GM12878 (cell line): Measurements from ENCODE around the gene JKAMP. TPM values are rescaled to one million over a fixed set of nuclear protein-coding genes. Genes with fewer than 3 reads are reported as not detected.
A peak's percentile ranks its signal among the peaks of the same experiment; 100 is the strongest.

Experiments used
- ATAC-seq: fragments of 200-7000 bp; cut with Tn5 transposase; 3 replicates; pipeline ENCODE4 v1.9.1; 2020; ENCODE audit warnings: mild to moderate bottlenecking, moderate library complexity
- BruUV-seq: library from RNA; stranded (reverse); fragments of 400-500 nt; replicated peaks from 2 replicates; lab custom pipeline; 2021; lab: Mats Ljungman, UMichigan
- CTCF ChIA-PET: fragments of 300-600 bp; sonication (Branson Sonifier 250); formaldehyde crosslinking; extraction: SDS; loops from one replicate; lab custom pipeline; 2021; ENCODE audit warnings: inconsistent platforms; lab: Yijun Ruan, JAX
- POLR2A ChIA-PET: fragments of 350-600 bp; formaldehyde crosslinking; extraction: SDS; loops from one replicate; lab custom pipeline; 2021; ENCODE audit warnings: inconsistent platforms; lab: Charles Lee
- RAD21 ChIA-PET: fragments of 300-600 bp; sonication (Branson Sonifier 250); formaldehyde crosslinking; loops from one replicate; lab custom pipeline; 2023; ENCODE audit warnings: antibody characterized with exemption; ENCODE audit not compliant: unreplicated experiment; lab: Charles Lee
- SMC1A ChIA-PET: fragments of 300-600 bp; sonication (Branson Sonifier 250); formaldehyde crosslinking; loops from one replicate; lab custom pipeline; 2023; ENCODE audit not compliant: unreplicated experiment, uncharacterized antibody; lab: Charles Lee
- DNase-seq: peaks from one replicate; pipeline ENCODE4 v3.0.0-alpha.2; 2011; ENCODE audit warnings: low read depth, low spot score
- FAIRE-seq: peaks from 3 replicates; lab custom pipeline; 2011; peaks lifted over from hg19 to GRCh38; lab: Jason Lieb, UNC
- H2AFZ ChIP-seq: 2 replicates; pipeline ENCODE4 v1.6.0; 2011; ENCODE audit warnings: low read depth, low read length, control low read depth; ENCODE audit not compliant: control insufficient read depth
- H3K27ac ChIP-seq: 2 replicates; pipeline ENCODE4 v1.5.1; 2011; ENCODE audit warnings: control low read depth; ENCODE audit not compliant: control insufficient read depth, insufficient read depth
- H3K27me3 ChIP-seq, 2 experiments: replicated peaks in 1 of 2; 2 replicates each; pipeline versions ENCODE4 v1.6.0 to v1.6.1; 2011; ENCODE audit warnings: low read length in 1 of 2; ENCODE audit not compliant: control insufficient read depth in 2 of 2, insufficient read depth in 2 of 2
- H3K36me3 ChIP-seq, 2 experiments: 2 replicates each; pipeline ENCODE4 v1.5.1; 2011; ENCODE audit warnings: low read length in 1 of 2; ENCODE audit not compliant: control insufficient read depth in 2 of 2, insufficient read depth in 2 of 2
- H3K4me1 ChIP-seq: 2 replicates; pipeline ENCODE4 v1.6.1; 2011; ENCODE audit warnings: mild to moderate bottlenecking, low read length, moderate library complexity, mixed read lengths; ENCODE audit not compliant: control insufficient read depth, insufficient read depth
- H3K4me2 ChIP-seq: 2 replicates; pipeline ENCODE4 v1.6.0; 2011; ENCODE audit warnings: control low read depth; ENCODE audit not compliant: control insufficient read depth, insufficient read depth
- H3K4me3 ChIP-seq: fragments of 200-600 bp; sonication (generic); 2 replicates; pipeline ENCODE4 v1.5.1; 2016
- H3K79me2 ChIP-seq: 2 replicates; pipeline ENCODE4 v1.6.0; 2011; ENCODE audit warnings: low read length; ENCODE audit not compliant: control insufficient read depth, insufficient read depth
- H3K9ac ChIP-seq: 2 replicates; pipeline ENCODE4 v1.8.0; 2011; ENCODE audit warnings: low read length, control low read depth, mixed read lengths; ENCODE audit not compliant: control insufficient read depth, insufficient read depth
- H3K9me3 ChIP-seq: replicated peaks from 3 replicates; pipeline ENCODE4 v1.5.1; 2011; ENCODE audit warnings: mild to moderate bottlenecking, low read length; ENCODE audit not compliant: control insufficient read depth, insufficient read depth
- H4K20me1 ChIP-seq: 2 replicates; pipeline ENCODE4 v1.6.0; 2011; ENCODE audit not compliant: control insufficient read depth, insufficient read depth
- ESRRA ChIP-seq: IDR thresholded peaks from 2 replicates; pipeline ENCODE4 v1.6.1; 2012; ENCODE audit warnings: mild to moderate bottlenecking, low read length, improper control_type of control experiment
- MEF2A ChIP-seq: IDR thresholded peaks from 2 replicates; pipeline ENCODE4 v1.6.1; 2011; ENCODE audit warnings: low read depth, mild to moderate bottlenecking, low read length, moderate library complexity; ENCODE audit not compliant: insufficient read depth
- PAX5 ChIP-seq: IDR thresholded peaks from 2 replicates; pipeline ENCODE4 v1.6.1; 2011; ENCODE audit warnings: low read depth, low read length, borderline replicate concordance
- SMARCA5 ChIP-seq: fragments of 450-650 bp; IDR thresholded peaks from 2 replicates; pipeline ENCODE4 v1.6.1; 2017; ENCODE audit warnings: mild to moderate bottlenecking
- SP1 ChIP-seq: IDR thresholded peaks from one replicate; pipeline ENCODE4 v1.6.1; 2011; ENCODE audit warnings: low read depth, low read length
- ZNF207 ChIP-seq: fragments of 450-650 bp; IDR thresholded peaks from 2 replicates; pipeline ENCODE4 v1.6.1; 2014; ENCODE audit warnings: antibody characterized with exemption, mild to moderate bottlenecking, borderline replicate concordance
- ZZZ3 ChIP-seq: IDR thresholded peaks from 2 replicates; pipeline ENCODE4 v1.6.1; 2011; ENCODE audit warnings: low read depth; ENCODE audit not compliant: control insufficient read depth, insufficient read length
- WGBS: methylation state at CpG from one replicate; pipeline ENCODE4 v1.1.6; 2016; ENCODE audit warnings: low lambda C conversion rate; ENCODE audit not compliant: insufficient replicate concordance, insufficient coverage; ENCODE audit errors: missing lambda C conversion rate; 5-methylcytosine and 5-hydroxymethylcytosine counted together
- in situ Hi-C: fragments of 300-500 bp; cut with MboI; formaldehyde crosslinking; loops from 9 replicates; pipeline ENCODE4 v1.14.3; 2018; ENCODE audit warnings: mixed read lengths
- intact Hi-C: fragments of 100-400 bp; cut with micrococcal nuclease; formaldehyde crosslinking; loops from one replicate; pipeline ENCODE4 v1.14.2; 2022; ENCODE audit not compliant: unreplicated experiment
- polyA plus RNA-seq, 11 experiments: library from polyadenylated mRNA; depleted of rRNA in 4 of 11; unstranded in 6 of 11; stranded (reverse) in 5 of 11; fragments of >200 nt; fragmentation: Nextera tagmentation in 4 of 11; fragmentation: Illumina TruSeq in 1 of 11; extraction: Ambion mirVana in 4 of 11; extraction: Trizol in 1 of 11; gene quantifications; 1 replicate in 1 of 11; 2 replicates in 10 of 11; pipeline versions ENCODE4 v1.2.1 to v1.2.3, GENCODE V29; 2011 to 2016; ENCODE audit warnings: inconsistent platforms in 2 of 11, missing spikeins in 2 of 11, low read depth in 1 of 11
- total RNA-seq, 4 experiments: library from RNA; depleted of rRNA in 3 of 4; stranded (reverse); fragments of >200 nt in 3 of 4; fragmentation: Illumina TruSeq in 1 of 4; extraction: Trizol in 1 of 4; gene quantifications; 2 replicates each; pipeline versions ENCODE4 v1.2.1 to v1.2.3, GENCODE V29; 2013 to 2021
- TF ChIP-seq, protein P1 (sequence below): fragments of 150-350 bp; IDR thresholded peaks from 2 replicates; pipeline ENCODE4 v1.6.1; 2016; ENCODE audit warnings: low read depth, low read length
- TF ChIP-seq, protein P2 (sequence below): fragments of 450-650 bp; formaldehyde crosslinking; IDR thresholded peaks from 2 replicates; pipeline ENCODE4 v1.4.0; 2020; ENCODE audit warnings: mild to moderate bottlenecking, moderate library complexity
- TF ChIP-seq, protein P3 (sequence below): IDR thresholded peaks from 2 replicates; pipeline ENCODE4 v1.6.1; 2012; ENCODE audit warnings: mild to moderate bottlenecking, low read depth, low read length
- TF ChIP-seq, protein P4 (sequence below): fragments of 450-650 bp; IDR thresholded peaks from 2 replicates; pipeline ENCODE4 v1.6.1; 2014; ENCODE audit warnings: mild to moderate bottlenecking

The JKAMP gene
- total and polyA plus RNA-seq, 10 of the 15 experiments (the other 5 are each of a cell fraction or from before 2014, with no cell fraction given): 18.2 to 129 (median 46.6) TPM

DNA sequence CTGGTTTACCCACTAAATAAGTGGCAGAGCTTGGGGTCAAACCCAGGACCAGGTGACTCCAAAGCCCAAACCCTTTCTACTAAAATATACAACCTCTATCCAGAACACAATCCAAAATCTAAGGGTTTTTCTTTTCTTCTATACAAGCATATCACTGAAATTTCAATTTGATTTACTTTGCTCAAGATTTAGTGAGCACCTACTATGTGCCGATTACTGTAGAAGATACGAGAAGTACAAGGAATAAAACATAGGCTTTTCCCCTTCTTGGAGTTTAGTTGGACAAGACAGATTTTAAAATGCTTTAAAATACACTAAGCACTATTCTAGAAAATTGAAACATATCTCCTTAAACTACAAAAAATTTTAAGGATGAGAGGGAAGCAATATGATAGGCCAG lies 2.9 kb upstream of the JKAMP start:
- H3K27me3 ChIP-seq: no peaks in the 10 kb centered on the region
- ChIA-PET RAD21 (no interaction called here), POLR2A (no interaction called here), SMC1A (interaction anchor here (1.0 to 1.5 kb wide), 2 partner anchors 17 to 38 kb away, joined by 3 to 6 read pairs; partner anchors contain the start of gene GPR135)
- peak overlapping the region; percentile 83 for H3K4me3 ChIP-seq
- no TSS peak for BruUV-seq
- in situ Hi-C loops: loop anchor here (25.0 kb wide), 1 partner anchor 681 kb away; the partner anchor contains the start of gene DHRS7
- H3K79me2 ChIP-seq: peaks cover 58% of the 10 kb centered on the region
- no peaks in the 10 kb centered on the region for H4K20me1 ChIP-seq
- H2AFZ ChIP-seq: no peak overlapping the region
- H3K36me3 ChIP-seq: no peaks in the 10 kb centered on the region
- H3K27ac ChIP-seq: peak overlapping the region; percentile 85; the same call in 1 of the 2 replicates
- ATAC-seq (no peak), FAIRE-seq (no peak)
- H3K9me3 ChIP-seq: no peaks in the 10 kb centered on the region
- H3K4me2 ChIP-seq: peak overlapping the region; percentile 96
- peaks cover 10% of the 10 kb centered on the region; the same call in 1 of the 2 replicates for H3K4me1 ChIP-seq
- TF ChIP-seq ZZZ3: no peak
- TF ChIP-seq MEF2A: no peak
- TF ChIP-seq, protein P1, sequence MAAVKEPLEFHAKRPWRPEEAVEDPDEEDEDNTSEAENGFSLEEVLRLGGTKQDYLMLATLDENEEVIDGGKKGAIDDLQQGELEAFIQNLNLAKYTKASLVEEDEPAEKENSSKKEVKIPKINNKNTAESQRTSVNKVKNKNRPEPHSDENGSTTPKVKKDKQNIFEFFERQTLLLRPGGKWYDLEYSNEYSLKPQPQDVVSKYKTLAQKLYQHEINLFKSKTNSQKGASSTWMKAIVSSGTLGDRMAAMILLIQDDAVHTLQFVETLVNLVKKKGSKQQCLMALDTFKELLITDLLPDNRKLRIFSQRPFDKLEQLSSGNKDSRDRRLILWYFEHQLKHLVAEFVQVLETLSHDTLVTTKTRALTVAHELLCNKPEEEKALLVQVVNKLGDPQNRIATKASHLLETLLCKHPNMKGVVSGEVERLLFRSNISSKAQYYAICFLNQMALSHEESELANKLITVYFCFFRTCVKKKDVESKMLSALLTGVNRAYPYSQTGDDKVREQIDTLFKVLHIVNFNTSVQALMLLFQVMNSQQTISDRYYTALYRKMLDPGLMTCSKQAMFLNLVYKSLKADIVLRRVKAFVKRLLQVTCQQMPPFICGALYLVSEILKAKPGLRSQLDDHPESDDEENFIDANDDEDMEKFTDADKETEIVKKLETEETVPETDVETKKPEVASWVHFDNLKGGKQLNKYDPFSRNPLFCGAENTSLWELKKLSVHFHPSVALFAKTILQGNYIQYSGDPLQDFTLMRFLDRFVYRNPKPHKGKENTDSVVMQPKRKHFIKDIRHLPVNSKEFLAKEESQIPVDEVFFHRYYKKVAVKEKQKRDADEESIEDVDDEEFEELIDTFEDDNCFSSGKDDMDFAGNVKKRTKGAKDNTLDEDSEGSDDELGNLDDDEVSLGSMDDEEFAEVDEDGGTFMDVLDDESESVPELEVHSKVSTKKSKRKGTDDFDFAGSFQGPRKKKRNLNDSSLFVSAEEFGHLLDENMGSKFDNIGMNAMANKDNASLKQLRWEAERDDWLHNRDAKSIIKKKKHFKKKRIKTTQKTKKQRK: no peak
- TF ChIP-seq, protein P2, sequence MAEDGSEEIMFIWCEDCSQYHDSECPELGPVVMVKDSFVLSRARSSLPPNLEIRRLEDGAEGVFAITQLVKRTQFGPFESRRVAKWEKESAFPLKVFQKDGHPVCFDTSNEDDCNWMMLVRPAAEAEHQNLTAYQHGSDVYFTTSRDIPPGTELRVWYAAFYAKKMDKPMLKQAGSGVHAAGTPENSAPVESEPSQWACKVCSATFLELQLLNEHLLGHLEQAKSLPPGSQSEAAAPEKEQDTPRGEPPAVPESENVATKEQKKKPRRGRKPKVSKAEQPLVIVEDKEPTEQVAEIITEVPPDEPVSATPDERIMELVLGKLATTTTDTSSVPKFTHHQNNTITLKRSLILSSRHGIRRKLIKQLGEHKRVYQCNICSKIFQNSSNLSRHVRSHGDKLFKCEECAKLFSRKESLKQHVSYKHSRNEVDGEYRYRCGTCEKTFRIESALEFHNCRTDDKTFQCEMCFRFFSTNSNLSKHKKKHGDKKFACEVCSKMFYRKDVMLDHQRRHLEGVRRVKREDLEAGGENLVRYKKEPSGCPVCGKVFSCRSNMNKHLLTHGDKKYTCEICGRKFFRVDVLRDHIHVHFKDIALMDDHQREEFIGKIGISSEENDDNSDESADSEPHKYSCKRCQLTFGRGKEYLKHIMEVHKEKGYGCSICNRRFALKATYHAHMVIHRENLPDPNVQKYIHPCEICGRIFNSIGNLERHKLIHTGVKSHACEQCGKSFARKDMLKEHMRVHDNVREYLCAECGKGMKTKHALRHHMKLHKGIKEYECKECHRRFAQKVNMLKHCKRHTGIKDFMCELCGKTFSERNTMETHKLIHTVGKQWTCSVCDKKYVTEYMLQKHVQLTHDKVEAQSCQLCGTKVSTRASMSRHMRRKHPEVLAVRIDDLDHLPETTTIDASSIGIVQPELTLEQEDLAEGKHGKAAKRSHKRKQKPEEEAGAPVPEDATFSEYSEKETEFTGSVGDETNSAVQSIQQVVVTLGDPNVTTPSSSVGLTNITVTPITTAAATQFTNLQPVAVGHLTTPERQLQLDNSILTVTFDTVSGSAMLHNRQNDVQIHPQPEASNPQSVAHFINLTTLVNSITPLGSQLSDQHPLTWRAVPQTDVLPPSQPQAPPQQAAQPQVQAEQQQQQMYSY (CRISPR knock-in tag): no peak
- TF ChIP-seq, protein P3, sequence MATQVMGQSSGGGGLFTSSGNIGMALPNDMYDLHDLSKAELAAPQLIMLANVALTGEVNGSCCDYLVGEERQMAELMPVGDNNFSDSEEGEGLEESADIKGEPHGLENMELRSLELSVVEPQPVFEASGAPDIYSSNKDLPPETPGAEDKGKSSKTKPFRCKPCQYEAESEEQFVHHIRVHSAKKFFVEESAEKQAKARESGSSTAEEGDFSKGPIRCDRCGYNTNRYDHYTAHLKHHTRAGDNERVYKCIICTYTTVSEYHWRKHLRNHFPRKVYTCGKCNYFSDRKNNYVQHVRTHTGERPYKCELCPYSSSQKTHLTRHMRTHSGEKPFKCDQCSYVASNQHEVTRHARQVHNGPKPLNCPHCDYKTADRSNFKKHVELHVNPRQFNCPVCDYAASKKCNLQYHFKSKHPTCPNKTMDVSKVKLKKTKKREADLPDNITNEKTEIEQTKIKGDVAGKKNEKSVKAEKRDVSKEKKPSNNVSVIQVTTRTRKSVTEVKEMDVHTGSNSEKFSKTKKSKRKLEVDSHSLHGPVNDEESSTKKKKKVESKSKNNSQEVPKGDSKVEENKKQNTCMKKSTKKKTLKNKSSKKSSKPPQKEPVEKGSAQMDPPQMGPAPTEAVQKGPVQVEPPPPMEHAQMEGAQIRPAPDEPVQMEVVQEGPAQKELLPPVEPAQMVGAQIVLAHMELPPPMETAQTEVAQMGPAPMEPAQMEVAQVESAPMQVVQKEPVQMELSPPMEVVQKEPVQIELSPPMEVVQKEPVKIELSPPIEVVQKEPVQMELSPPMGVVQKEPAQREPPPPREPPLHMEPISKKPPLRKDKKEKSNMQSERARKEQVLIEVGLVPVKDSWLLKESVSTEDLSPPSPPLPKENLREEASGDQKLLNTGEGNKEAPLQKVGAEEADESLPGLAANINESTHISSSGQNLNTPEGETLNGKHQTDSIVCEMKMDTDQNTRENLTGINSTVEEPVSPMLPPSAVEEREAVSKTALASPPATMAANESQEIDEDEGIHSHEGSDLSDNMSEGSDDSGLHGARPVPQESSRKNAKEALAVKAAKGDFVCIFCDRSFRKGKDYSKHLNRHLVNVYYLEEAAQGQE: no peak
- no peak for TF ChIP-seq SP1
- no peak for TF ChIP-seq PAX5
- TF ChIP-seq, protein P4, sequence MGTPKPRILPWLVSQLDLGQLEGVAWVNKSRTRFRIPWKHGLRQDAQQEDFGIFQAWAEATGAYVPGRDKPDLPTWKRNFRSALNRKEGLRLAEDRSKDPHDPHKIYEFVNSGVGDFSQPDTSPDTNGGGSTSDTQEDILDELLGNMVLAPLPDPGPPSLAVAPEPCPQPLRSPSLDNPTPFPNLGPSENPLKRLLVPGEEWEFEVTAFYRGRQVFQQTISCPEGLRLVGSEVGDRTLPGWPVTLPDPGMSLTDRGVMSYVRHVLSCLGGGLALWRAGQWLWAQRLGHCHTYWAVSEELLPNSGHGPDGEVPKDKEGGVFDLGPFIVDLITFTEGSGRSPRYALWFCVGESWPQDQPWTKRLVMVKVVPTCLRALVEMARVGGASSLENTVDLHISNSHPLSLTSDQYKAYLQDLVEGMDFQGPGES: no peak
- no peak for TF ChIP-seq SMARCA5
- no peak for TF ChIP-seq ESRRA
- TF ChIP-seq ZNF207: no peak
- TF ChIP-seq, all 136 proteins: peak for 0
- 100% methylated on average over 2 of the region's 2 CpGs for WGBS
- no peak for DNase-seq
- H3K9ac ChIP-seq: peak overlapping the region; percentile 46; the same call in 1 of the 2 replicates
- CTCF ChIA-PET: interaction anchor here (1.0 kb wide), 1 partner anchor 95 kb away, joined by 3 read pairs; the partner anchor contains the start of gene CCDC175
- intact Hi-C loops: loop anchor here (10.0 kb wide), 2 partner anchors 613 to 683 kb away; partner anchors contain the start of genes DHRS7 and PCNX4
